Activated T-helper 1 cell treated with anti-CD3 and anti-CD28 coated beads, Interleukin-2, amount 50 U/mL, for 16 hours (primary cell): ENCODE measurements around the gene CENPT.
A peak's percentile ranks its signal among the peaks of the same experiment; 100 is the strongest.

Experiments used
- DNase-seq, 2 donors: peaks; one replicate each; pipeline ENCODE4 v3.0.0-alpha.2; 2020; ENCODE audit warnings: low read depth in 1 of 2, low spot score in 1 of 2

Gene CENPT

GRCh38 chr16:67811899-67812298 lies 35.6 kb downstream of the CENPT start:
- DNase-seq, result no peak

- DNase-seq, result no peak
These were observed 40.3 kb downstream of the CENPT start for GRCh38 chr16:67807148-67807682.

GRCh38 chr16:67806428-67807147 lies 40.9 kb downstream of the CENPT start, which contains the start of the genes RANBP10 and TSNAXIP1:
Gene RANBP10, minus strand, starts transcription at chr16:67806560. Its CDS starts 24 bp downstream, at chr16:67806536.
Gene TSNAXIP1, plus strand, starts transcription at chr16:67806889. Its CDS starts 261 bp downstream, at chr16:67807150.
- peak; percentile 90 to 95 for DNase-seq

- no peak for DNase-seq
These were observed 41.6 kb downstream of the CENPT start for GRCh38 chr16:67805718-67806427.

- no peak for DNase-seq
These were observed 42.5 kb downstream of the CENPT start for GRCh38 chr16:67804853-67805542.

GRCh38 chr16:67803894-67804293 lies 43.6 kb downstream of the CENPT start:
- DNase-seq, result no peak

- DNase-seq, result no peak
These were observed 45.6 kb downstream of the CENPT start for GRCh38 chr16:67801883-67802282.

GRCh38 chr16:67801241-67801640 lies 46.3 kb downstream of the CENPT start:
- no peak for DNase-seq

GRCh38 chr16:67800338-67800926 lies 47.1 kb downstream of the CENPT start:
- DNase-seq, result no peak

- DNase-seq, result no peak
These were observed 51.3 kb downstream of the CENPT start for GRCh38 chr16:67796099-67796718.

GRCh38 chr16:67790071-67790470 lies 57.4 kb downstream of the CENPT start:
- no peak for DNase-seq

GRCh38 chr16:67786491-67786890 lies 61.0 kb downstream of the CENPT start:
- no peak for DNase-seq

- no peak for DNase-seq
These were observed 64.2 kb downstream of the CENPT start for GRCh38 chr16:67783353-67783725.

GRCh38 chr16:67782567-67783352 lies 64.7 kb downstream of the CENPT start:
- DNase-seq, result no peak

- DNase-seq, result no peak
These were observed 66.0 kb downstream of the CENPT start for GRCh38 chr16:67781565-67781921.

- no peak for DNase-seq
These were observed 66.5 kb downstream of the CENPT start for GRCh38 chr16:67780847-67781564.

GRCh38 chr16:67779256-67780014 lies 68.1 kb downstream of the CENPT start:
- DNase-seq, result no peak
